Measurements from ENCODE around the gene MBD3L3.

The MBD3L3 gene

DNA sequence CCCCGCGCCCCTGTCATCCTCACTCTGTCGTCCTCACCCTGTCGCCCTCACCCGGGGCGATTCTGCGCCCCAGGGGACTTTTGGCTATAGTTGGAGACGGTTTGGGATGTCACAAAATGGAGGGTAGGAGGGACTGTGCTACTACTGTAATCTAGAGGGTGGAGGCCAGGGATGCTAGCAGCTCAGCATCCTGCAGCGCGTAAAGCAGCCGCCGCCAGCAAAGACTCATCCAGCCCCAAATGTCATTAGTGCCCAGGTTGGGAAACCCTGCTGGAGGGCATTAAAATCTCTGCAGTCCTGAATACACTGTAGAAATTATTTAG is 11.4 kb upstream of the MBD3L3 start:
- TF ChIP-seq CEBPB (IDR thresholded peaks at IDR 0.05) (no peak), ZBTB7A (IDR thresholded peaks at IDR 0.05; ENCODE audit: low read depth) (no peak), NFIC (IDR thresholded peaks at IDR 0.05) (no peak), TEAD4 (IDR thresholded peaks at IDR 0.05) (no peak), REST (IDR thresholded peaks at IDR 0.05; ENCODE audit: low read depth) (no peak), EGR1 (IDR thresholded peaks at IDR 0.05) (no peak), YY1 (IDR thresholded peaks at IDR 0.05; ENCODE audit: low read depth) (no peak), TAF1 (IDR thresholded peaks at IDR 0.05; ENCODE audit: low read depth) (no peak), USF1 (IDR thresholded peaks at IDR 0.05) (no peak), EP300 (IDR thresholded peaks at IDR 0.05; ENCODE audit: borderline replicate concordance) (no peak), RAD21 (IDR thresholded peaks at IDR 0.05; ENCODE audit: low read depth) (no peak), FOXM1 (IDR thresholded peaks at IDR 0.05; ENCODE audit: borderline replicate concordance, low read depth) (no peak), CREB1 (IDR thresholded peaks at IDR 0.05; ENCODE audit: low read depth) (no peak), TCF12 (IDR thresholded peaks at IDR 0.05; ENCODE audit: low read depth) (no peak)
- TF ChIP-seq, protein P1, sequence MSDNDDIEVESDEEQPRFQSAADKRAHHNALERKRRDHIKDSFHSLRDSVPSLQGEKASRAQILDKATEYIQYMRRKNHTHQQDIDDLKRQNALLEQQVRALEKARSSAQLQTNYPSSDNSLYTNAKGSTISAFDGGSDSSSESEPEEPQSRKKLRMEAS (IDR thresholded peaks at IDR 0.05): no peak

DNA sequence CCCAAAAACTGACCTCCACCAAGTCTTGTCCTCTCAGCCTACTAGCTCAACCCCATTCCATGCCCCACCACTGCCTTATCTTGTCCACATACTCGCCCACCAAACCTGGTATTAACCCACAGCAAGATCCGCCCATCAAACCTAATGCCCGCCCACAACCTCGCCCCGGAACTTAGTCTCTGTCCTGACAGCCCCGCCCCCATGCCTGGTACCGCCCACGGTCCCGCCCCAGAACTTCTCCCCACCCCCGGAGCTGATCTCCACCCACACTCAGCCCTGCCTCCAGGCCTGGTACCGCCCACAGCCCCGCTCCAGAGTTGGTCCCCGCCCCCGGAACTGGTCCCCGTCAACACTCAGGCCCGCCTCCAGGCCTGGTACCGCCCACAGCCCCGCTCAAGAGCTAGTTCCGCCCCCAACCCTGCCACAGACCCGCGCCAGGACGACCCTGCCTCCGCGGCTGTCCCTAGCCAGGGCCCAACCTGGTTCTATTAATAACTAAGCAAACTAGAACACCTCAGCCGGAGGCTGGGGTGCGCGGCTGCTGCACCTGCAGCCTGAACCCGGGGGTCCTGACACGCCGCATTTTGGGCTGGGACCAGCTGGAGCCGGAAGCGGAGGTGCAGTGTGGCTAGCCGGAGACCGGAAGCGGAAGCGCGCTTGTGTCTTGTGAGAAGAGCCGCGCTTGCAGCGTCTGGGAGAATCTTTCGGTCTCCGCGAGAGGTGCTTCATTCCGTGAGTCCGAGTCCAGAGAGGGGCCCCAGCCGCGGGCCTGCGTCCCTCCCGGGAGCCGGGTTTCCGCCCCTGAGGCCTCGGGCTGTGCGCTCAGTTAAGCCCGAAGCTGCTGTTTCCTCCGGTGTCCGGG is 10.8 kb upstream of the MBD3L3 start, which contains the start of gene ZNF557:
ZNF557 (plus strand) TSS at position 662 of the 862 bp plus-strand sequence. CDS start 5,372 bp downstream, outside the sequence.
- TF ChIP-seq, protein P1 (IDR thresholded peaks at IDR 0.05): peak; percentile 75
- no peak for TF ChIP-seq REST (IDR thresholded peaks at IDR 0.05; ENCODE audit: low read depth)
- TF ChIP-seq RAD21 (IDR thresholded peaks at IDR 0.05; ENCODE audit: low read depth): no peak
- peak; percentile 49; the same call in 1 of the 2 replicates for TF ChIP-seq USF1 (IDR thresholded peaks at IDR 0.05)
- no peak for TF ChIP-seq EP300 (IDR thresholded peaks at IDR 0.05; ENCODE audit: borderline replicate concordance)
- TF ChIP-seq CREB1 (IDR thresholded peaks at IDR 0.05; ENCODE audit: low read depth): 0 out of 2 replicates have a peak, but pooled peaks have one; percentile 16
- no peak for TF ChIP-seq TEAD4 (IDR thresholded peaks at IDR 0.05)
- TF ChIP-seq TCF12 (IDR thresholded peaks at IDR 0.05; ENCODE audit: low read depth): no peak
- peak; percentile 58 for TF ChIP-seq TAF1 (IDR thresholded peaks at IDR 0.05; ENCODE audit: low read depth)
- no peak for TF ChIP-seq YY1 (IDR thresholded peaks at IDR 0.05; ENCODE audit: low read depth)
- TF ChIP-seq CEBPB (IDR thresholded peaks at IDR 0.05): no peak
- peak; percentile 30; the same call in 1 of the 2 replicates for TF ChIP-seq NFIC (IDR thresholded peaks at IDR 0.05)
- TF ChIP-seq ZBTB7A (IDR thresholded peaks at IDR 0.05; ENCODE audit: low read depth): peak; percentile 66; the same call in 1 of the 2 replicates
- no peak; the same call in 1 of the 2 replicates for TF ChIP-seq EGR1 (IDR thresholded peaks at IDR 0.05)
- TF ChIP-seq FOXM1 (IDR thresholded peaks at IDR 0.05; ENCODE audit: borderline replicate concordance, low read depth): no peak

GRCh38 chr19:7068599-7068998 is 10.1 kb upstream of the MBD3L3 start:
- TF ChIP-seq EP300 (IDR thresholded peaks at IDR 0.05; ENCODE audit: borderline replicate concordance) (no peak), TAF1 (IDR thresholded peaks at IDR 0.05; ENCODE audit: low read depth) (no peak), REST (IDR thresholded peaks at IDR 0.05; ENCODE audit: low read depth) (no peak), ZBTB7A (IDR thresholded peaks at IDR 0.05; ENCODE audit: low read depth) (no peak), USF1 (IDR thresholded peaks at IDR 0.05) (no peak), TCF12 (IDR thresholded peaks at IDR 0.05; ENCODE audit: low read depth) (no peak), YY1 (IDR thresholded peaks at IDR 0.05; ENCODE audit: low read depth) (no peak), EGR1 (IDR thresholded peaks at IDR 0.05) (no peak), RAD21 (IDR thresholded peaks at IDR 0.05; ENCODE audit: low read depth) (no peak), CEBPB (IDR thresholded peaks at IDR 0.05) (no peak), FOXM1 (IDR thresholded peaks at IDR 0.05; ENCODE audit: borderline replicate concordance, low read depth) (no peak), CREB1 (IDR thresholded peaks at IDR 0.05; ENCODE audit: low read depth) (no peak), TEAD4 (IDR thresholded peaks at IDR 0.05) (no peak), NFIC (IDR thresholded peaks at IDR 0.05) (no peak)
- TF ChIP-seq, protein P1 (IDR thresholded peaks at IDR 0.05): no peak
